T-helper 17 cell (primary cell): ENCODE data around the gene MAML3. TPM values are rescaled to one million over a fixed set of nuclear protein-coding genes. Genes with fewer than 3 reads are reported as not detected.

ENCODE experiments used
- ATAC-seq: fragments of 150-1000 bp; cut with Tn5 transposase; 2 replicates; pipeline ENCODE4 v1.10.0; 2021; ENCODE audit warnings: mild to moderate bottlenecking, moderate library complexity
- DNase-seq, 3 donors: peaks; one replicate each; pipeline versions ENCODE4 v3.0.0 to v3.0.0-alpha.2; 2020 to 2021
- H3K9me3 ChIP-seq: one replicate; pipeline ENCODE4 v1.7.0; 2013; ENCODE audit warnings: low read length, mild to moderate bottlenecking; ENCODE audit not compliant: control insufficient read depth, poor library complexity, severe bottlenecking
- H3K27ac Mint-ChIP-seq: one replicate; pipeline ENCODE4 v1.8.0; 2022; ENCODE audit warnings: mild to moderate bottlenecking, moderate library complexity, mixed read lengths
- H3K27me3 Mint-ChIP-seq: one replicate; pipeline ENCODE4 v1.8.0; 2022; ENCODE audit warnings: mixed read lengths
- H3K36me3 Mint-ChIP-seq: one replicate; pipeline ENCODE4 v1.8.0; 2022; ENCODE audit warnings: low read depth, mixed read lengths
- H3K4me1 Mint-ChIP-seq: one replicate; pipeline ENCODE4 v1.8.0; 2022; ENCODE audit warnings: mild to moderate bottlenecking, mixed read lengths
- H3K4me3 Mint-ChIP-seq: one replicate; pipeline ENCODE4 v1.8.0; 2022; ENCODE audit warnings: mild to moderate bottlenecking, moderate library complexity, mixed read lengths
- total RNA-seq, 4 donors: library from RNA in 2 of 4; stranded (reverse) in 2 of 4; gene quantifications; one replicate each; pipeline ENCODE4 v1.2.3 and lab custom pipeline; 2022 to 2026

Gene MAML3
- total RNA-seq, 2 donors from 2014 or later: 1.1 to 4.2 TPM

DNA sequence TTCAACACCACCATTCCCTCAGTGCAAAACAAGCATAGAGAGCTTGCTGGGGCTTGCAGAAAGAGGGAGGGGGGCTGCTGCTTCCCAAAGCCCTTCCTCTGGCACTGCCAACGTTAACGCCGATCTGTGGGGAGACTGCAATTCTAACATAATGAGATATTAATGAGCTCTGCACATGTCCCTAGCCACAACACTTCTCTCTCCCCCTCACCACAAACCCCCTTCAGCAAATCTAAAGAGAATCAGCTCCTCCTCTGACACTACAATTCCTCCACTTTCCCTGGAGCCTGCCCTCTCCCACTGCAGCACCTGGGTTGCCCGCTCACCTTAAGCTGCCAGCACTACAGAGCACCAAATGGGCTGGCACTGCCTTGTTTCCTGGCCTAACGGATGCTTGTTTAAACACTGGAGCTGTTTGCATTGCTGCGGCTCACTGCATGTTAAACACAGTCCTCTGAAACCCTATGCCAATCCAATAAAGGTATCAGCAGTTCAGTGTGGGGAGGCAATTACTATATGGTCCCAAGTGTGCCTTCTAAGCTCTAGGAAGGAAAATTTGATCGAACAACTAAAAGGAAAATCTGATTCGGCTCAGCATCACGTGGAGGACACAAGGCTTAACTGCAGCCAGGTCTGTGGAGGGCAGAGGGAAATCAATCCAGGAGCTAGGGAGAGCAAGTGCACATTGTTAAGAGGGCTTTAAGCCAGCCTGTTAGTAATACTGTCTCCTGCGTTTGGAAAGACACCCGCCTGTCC, 232.4 kb downstream of the MAML3 start:
- H3K4me3 Mint-ChIP-seq: no peak overlapping the region
- no peaks in the 10 kb centered on the region for H3K36me3 Mint-ChIP-seq
- H3K4me1 Mint-ChIP-seq: no peaks in the 10 kb centered on the region
- ATAC-seq: no peak
- H3K27me3 Mint-ChIP-seq: peaks cover 32% of the 10 kb centered on the region
- H3K27ac Mint-ChIP-seq: peak overlapping the region; percentile 8
- DNase-seq: no peak
- no peaks in the 10 kb centered on the region for H3K9me3 ChIP-seq

DNA sequence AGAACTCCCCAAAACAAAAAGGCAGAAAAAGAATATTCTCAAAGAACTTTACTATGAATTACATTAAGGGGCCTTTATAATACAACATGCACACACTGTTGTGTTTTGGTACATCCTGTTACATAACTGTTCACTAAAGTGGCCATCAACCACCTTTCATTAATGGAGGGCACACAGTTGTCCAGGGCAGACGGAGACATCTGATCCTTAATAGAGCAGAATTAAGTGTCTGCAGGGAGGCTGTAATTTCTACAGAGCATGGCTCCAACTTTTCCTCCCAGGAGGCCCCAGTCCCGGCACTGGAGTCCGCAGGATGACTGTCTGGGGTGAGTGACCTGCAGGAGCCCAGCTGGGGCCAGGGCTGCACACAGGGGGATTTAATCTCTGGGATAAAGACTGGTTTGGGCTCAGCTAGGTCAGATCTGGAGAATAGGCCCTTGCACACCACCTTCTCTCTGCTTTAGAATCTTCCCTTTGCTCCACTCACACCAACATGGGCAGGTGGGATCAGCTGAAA, 233.4 kb downstream of the MAML3 start:
- Mint-ChIP-seq H3K4me1 (no peaks in the 10 kb centered on the region), H3K27ac (no peak overlapping the region), H3K36me3 (no peaks in the 10 kb centered on the region), H3K27me3 (peaks cover 36% of the 10 kb centered on the region), H3K4me3 (no peak overlapping the region)
- H3K9me3 ChIP-seq: no peaks in the 10 kb centered on the region
- DNase-seq: no peak
- no peak for ATAC-seq

DNA sequence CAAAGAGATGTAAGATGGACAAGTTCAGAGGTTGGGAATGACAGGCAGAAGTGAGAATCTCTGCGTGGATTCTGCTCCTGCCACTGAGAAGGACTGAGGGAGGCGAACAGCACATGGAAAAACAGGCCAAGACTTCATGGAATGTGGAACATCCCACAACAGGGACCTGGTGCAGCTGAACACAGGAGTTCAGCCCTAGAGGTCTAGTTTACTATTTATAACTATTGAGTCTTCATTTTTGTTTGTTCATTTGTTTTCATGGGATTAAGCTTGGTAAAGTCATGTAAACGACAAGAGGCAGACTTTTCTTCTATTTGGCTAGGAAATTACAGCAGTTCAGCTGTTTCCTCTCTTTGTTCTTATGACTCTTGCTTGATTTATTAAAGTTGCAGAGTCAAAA, 234.5 kb downstream of the MAML3 start:
- no peak for ATAC-seq
- Mint-ChIP-seq H3K36me3 (no peaks in the 10 kb centered on the region), H3K4me3 (no peak overlapping the region), H3K27me3 (peaks cover 43% of the 10 kb centered on the region), H3K4me1 (no peaks in the 10 kb centered on the region), H3K27ac (no peak overlapping the region)
- no peak for DNase-seq
- no peaks in the 10 kb centered on the region for H3K9me3 ChIP-seq

DNA sequence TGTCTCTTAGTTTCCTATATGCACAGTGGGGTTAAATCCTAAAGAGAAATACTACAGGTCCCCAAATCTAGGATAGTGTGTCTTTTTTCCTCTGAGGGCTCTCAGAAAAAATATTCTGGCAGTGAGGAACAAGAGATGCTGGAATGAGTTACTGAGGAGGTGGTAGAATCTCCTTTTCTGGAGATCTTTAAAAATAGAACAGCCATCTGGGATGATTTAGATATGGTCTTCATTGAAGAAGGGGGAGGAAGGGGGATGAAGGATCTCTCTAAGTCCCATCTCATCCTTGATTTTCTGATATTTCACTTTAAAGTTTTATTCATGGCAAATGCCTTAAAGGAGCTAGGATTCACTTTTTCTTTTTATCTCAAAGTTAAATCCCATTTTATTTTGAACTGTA, 235.0 kb downstream of the MAML3 start:
- Mint-ChIP-seq H3K27ac (no peak overlapping the region), H3K4me3 (no peak overlapping the region), H3K27me3 (peaks cover 46% of the 10 kb centered on the region), H3K36me3 (no peaks in the 10 kb centered on the region), H3K4me1 (no peaks in the 10 kb centered on the region)
- no peak for ATAC-seq
- DNase-seq: no peak
- H3K9me3 ChIP-seq: no peaks in the 10 kb centered on the region

DNA sequence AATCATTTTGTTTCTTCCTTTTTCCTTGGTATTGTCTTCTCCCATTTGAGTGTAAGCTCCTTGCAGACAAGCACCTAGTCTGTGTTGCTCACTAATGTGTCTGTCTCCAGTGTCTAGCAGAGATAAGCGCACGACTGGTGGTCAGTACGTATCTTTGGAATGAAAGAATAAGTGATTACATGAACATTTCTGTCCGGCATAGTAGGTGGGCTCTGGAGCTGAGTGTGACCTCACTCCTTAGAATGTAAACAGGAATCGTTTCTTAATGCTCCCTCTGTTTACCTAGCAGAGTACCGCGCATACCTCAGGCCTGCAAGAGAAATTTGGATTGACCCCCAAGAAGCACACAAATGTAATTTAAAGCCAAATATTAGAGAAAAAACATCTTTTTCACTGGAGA, 235.4 kb downstream of the MAML3 start:
- no peaks in the 10 kb centered on the region for H3K36me3 Mint-ChIP-seq

DNA sequence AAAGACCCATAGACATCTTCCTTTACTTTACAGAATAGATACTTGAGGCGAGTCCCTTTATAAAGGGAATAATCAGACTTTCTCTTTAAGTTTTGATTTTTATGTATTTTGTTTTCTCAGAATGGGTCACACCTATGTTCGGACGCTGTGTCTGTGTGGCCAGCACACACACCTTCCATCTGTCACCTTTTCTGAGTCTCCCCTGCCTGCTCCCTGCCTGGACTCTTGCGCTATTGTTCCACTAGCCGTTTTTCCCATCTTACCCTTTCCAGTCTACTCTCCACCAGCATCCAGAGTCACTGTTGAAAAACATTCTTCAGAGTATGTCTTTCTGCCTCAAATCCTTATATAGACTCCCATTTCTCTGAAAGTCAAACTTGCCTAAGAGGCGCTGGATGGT, 236.1 kb downstream of the MAML3 start:
- no peak overlapping the region for H3K4me3 Mint-ChIP-seq
- H3K36me3 Mint-ChIP-seq: no peaks in the 10 kb centered on the region
- ATAC-seq: no peak
- H3K4me1 Mint-ChIP-seq: no peaks in the 10 kb centered on the region
- H3K27ac Mint-ChIP-seq: no peak overlapping the region
- peaks cover 44% of the 10 kb centered on the region for H3K27me3 Mint-ChIP-seq
- no peak for DNase-seq
- no peaks in the 10 kb centered on the region for H3K9me3 ChIP-seq

More for the DNA sequence above, 235.4 kb downstream of the MAML3 start:
- Mint-ChIP-seq H3K4me1 (no peaks in the 10 kb centered on the region), H3K4me3 (no peak overlapping the region), H3K27me3 (peaks cover 44% of the 10 kb centered on the region), H3K27ac (no peak overlapping the region)
- DNase-seq: no peak
- ATAC-seq: no peak
- H3K9me3 ChIP-seq: no peaks in the 10 kb centered on the region

DNA sequence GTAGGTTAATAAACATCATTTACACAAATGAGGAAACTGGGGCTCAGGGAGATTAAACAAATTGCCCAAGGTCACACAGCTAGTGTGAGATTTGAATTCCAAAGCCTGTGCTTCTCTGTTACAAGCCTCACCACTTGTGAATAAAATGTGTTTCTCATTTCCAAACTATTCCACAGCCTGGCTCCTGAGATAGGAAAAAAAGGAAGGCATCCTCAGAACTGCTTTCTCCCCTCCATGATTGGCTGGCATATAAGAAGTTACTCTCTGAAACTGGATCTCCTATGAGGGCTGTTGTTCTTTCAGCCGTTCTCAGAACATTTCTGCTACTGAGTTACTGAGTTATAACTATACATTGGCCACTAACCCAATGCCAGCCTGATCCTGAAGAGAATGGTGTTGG, 237.9 kb downstream of the MAML3 start:
- H3K27me3 Mint-ChIP-seq: peaks cover 34% of the 10 kb centered on the region

DNA sequence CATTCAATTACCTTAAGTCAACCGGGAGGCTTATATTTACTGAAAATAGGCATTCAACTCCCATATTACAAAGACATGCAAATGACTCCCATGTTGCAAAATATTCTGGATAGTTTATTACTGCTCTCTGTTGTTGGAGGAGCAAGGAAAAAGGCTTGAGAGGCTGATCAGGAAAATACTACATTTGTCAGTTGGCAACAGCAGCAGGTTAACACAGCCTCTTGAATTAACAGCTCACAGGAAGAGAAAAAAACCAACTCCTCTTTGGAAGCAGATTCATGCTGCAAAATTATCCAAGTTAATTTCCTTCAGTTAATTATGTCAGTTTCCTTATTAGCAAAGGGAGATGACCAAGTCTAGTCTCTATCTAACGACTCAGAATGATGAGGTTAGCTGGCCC, 238.9 kb downstream of the MAML3 start:
- ATAC-seq: no peak
- no peaks in the 10 kb centered on the region for H3K36me3 Mint-ChIP-seq
- no peaks in the 10 kb centered on the region for H3K4me1 Mint-ChIP-seq
- H3K27me3 Mint-ChIP-seq: peaks cover 33% of the 10 kb centered on the region
- no peak overlapping the region for H3K4me3 Mint-ChIP-seq
- no peaks in the 10 kb centered on the region for H3K9me3 ChIP-seq
- H3K27ac Mint-ChIP-seq: no peak overlapping the region
- no peak for DNase-seq

More for the DNA sequence above, 237.9 kb downstream of the MAML3 start:
- DNase-seq (no peak), ATAC-seq (no peak)
- H3K27ac Mint-ChIP-seq: no peak overlapping the region
- no peak overlapping the region for H3K4me3 Mint-ChIP-seq
- no peaks in the 10 kb centered on the region for H3K4me1 Mint-ChIP-seq
- no peaks in the 10 kb centered on the region for H3K9me3 ChIP-seq
- no peaks in the 10 kb centered on the region for H3K36me3 Mint-ChIP-seq

DNA sequence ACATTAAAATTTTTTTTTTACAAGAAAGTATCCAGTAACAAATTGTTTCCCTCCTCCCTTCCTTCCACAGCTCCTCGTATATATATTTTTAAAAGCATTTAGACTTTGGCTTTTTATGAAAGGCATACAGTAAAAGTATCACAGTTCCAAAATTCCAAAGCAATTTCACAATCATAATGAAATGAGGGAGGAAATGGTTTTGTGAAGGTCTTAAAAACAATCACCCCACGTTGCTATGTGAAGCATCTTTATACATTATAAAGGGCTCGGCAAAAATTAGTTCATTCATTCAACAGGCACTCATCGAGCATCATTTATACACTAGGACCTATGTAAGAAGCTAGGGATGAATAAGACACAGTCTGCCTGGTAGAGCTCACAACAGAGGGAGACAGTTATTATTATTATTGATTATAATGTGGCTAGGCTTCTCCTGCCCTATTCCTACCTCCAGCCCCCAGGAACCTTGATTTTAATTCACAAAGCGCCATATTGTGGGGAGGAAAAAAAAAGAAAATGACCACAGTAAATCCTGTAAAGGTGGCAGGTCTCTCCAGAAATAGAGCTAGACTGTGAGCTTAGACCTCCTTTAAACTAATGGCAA, 239.9 kb downstream of the MAML3 start:
- Mint-ChIP-seq H3K4me3 (no peak overlapping the region), H3K27me3 (peaks cover 33% of the 10 kb centered on the region), H3K4me1 (no peaks in the 10 kb centered on the region), H3K27ac (no peak overlapping the region), H3K36me3 (no peaks in the 10 kb centered on the region)
- no peaks in the 10 kb centered on the region for H3K9me3 ChIP-seq
- ATAC-seq (no peak), DNase-seq (no peak)

DNA sequence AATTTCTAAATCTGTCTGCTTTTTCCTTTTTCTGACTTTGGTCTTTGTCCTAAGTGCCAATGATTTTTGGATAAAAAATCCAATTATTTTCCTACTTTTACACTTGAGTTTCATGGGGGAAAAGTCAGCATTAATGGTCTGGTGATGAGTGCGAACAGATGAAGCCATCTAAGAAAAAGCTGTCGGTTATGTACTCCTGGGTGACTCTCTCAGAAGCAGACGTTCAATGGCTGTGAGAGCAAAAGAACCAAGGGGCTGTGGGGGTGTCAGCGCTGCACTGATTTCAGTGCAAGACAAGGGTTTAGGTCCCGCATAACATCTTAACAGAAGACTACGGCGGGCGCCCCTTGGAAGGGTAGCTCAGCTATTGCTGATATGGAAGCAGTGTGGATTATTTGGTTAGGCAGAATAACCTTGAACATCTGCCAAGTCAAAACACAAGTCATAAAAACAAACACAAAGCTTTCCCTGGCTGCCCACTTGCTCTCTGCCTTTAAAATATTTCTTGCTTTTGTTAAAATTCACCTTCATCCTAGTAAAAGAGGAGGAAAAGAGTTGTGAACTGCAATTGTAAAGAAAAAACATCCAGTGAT, 240.5 kb downstream of the MAML3 start:
- no peak for ATAC-seq
- H3K9me3 ChIP-seq: no peaks in the 10 kb centered on the region
- Mint-ChIP-seq H3K27ac (no peak overlapping the region), H3K27me3 (peaks cover 30% of the 10 kb centered on the region), H3K4me1 (no peaks in the 10 kb centered on the region), H3K36me3 (no peaks in the 10 kb centered on the region), H3K4me3 (no peak overlapping the region)
- DNase-seq: no peak

DNA sequence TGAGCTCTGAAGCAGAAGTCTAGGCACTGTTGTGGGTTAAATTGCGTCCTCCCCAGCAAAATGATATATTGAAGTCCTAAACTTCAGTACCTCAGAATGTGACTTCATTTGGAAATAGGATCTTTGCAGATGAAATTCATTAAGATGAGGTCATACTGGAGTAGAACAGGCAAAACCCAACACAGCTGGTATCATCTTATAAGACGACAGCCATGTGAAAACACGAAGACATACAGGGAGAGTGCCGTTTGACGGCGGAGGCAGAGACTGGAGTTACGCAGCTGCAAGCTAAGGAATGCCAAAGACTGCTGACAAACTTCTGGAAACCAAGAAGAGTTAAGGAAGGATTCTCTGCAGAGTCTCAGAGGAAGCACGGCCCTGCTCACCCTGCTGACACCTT, 241.5 kb downstream of the MAML3 start:
- ATAC-seq: no peak
- H3K27me3 Mint-ChIP-seq: peaks cover 26% of the 10 kb centered on the region
- no peak overlapping the region for H3K27ac Mint-ChIP-seq
- H3K4me3 Mint-ChIP-seq: no peak overlapping the region
- no peaks in the 10 kb centered on the region for H3K36me3 Mint-ChIP-seq
- H3K4me1 Mint-ChIP-seq: no peaks in the 10 kb centered on the region
- no peaks in the 10 kb centered on the region for H3K9me3 ChIP-seq
- no peak for DNase-seq

DNA sequence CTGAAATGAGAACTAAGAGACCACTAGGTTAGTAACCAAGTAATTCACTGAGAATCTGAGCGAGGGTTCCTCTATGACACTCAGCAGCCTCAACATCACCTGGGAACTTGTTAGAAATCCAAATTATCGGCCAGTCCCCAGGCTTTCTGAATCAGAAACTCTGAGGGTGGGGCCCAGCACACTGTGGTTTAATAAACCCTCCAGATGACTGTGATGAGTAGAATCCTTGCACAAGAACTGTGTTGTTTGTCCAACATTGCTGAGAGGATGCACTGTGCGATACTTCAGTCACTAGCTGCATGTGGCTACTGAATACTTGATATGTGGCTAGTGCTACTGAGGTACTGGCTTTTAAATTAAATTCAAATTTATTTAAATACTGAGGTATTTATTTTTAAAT, 243.9 kb downstream of the MAML3 start:
- peaks cover 12% of the 10 kb centered on the region for H3K27me3 Mint-ChIP-seq
- no peaks in the 10 kb centered on the region for H3K4me1 Mint-ChIP-seq

DNA sequence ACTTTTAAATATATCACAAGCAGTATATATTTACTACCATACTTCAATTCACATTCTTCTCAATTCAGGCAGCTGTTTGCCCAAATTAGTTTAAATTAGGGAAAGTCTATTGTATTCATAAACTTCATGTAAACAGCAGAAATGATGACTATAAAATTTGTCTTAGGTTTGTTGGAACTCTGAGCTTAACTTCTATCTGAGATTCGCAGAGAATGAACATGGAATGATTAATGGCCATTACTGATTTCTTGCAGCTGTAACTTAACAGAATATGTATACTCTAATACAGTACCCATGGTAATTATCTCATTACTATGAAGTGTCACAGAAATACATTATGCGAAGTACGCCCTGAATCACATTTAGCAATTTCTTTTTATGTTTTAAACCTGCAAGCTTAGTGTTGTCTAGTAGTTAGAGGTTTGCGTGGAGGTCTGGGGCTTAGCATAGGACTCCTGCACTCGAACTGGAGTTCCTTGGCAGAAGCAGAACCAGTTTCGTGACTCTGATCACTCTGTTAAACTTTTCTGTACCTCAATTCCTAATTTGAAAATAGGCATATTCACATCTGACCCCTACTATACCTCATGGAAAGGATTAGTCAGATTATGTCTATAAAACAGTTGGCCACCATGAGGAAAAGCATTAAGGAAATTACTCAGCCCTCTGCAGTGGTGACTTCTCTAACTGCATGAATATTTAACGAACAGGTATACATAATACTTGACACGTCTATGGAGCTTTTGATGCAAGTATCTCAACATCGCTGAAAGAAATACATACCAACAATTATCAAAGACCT, 245.1 kb downstream of the MAML3 start:
- Mint-ChIP-seq H3K27me3 (peaks cover 4% of the 10 kb centered on the region), H3K36me3 (no peaks in the 10 kb centered on the region), H3K27ac (no peak overlapping the region), H3K4me1 (no peaks in the 10 kb centered on the region), H3K4me3 (no peak overlapping the region)
- H3K9me3 ChIP-seq: no peaks in the 10 kb centered on the region
- DNase-seq (no peak), ATAC-seq (no peak)

More for the DNA sequence above, 243.9 kb downstream of the MAML3 start:
- no peak overlapping the region for H3K4me3 Mint-ChIP-seq
- DNase-seq: no peak
- ATAC-seq: no peak
- no peak overlapping the region for H3K27ac Mint-ChIP-seq
- no peaks in the 10 kb centered on the region for H3K36me3 Mint-ChIP-seq
- no peaks in the 10 kb centered on the region for H3K9me3 ChIP-seq
